LHCN-M2 (cell line): Measurements from ENCODE around the gene LGR4. TPM values are rescaled to one million over a fixed set of nuclear protein-coding genes. Genes with fewer than 3 reads are reported as not detected.
"Not testable (repeated sequence)": the region's sequence is repeated elsewhere in the genome, so short reads cannot be mapped to it uniquely, and the experiment has no call there.

Source experiments
- DNase-seq: peaks from one replicate; pipeline ENCODE4 v3.0.0-alpha.2; 2012; ENCODE audit warnings: low read depth
- polyA plus RNA-seq: library from polyadenylated mRNA; unstranded; fragments of >200 nt; gene quantifications from one replicate; pipeline ENCODE4 v1.2.1, GENCODE V29; 2012; ENCODE audit warnings: missing spikeins
- total RNA-seq: library from RNA; depleted of rRNA; stranded (reverse); fragments of >200 nt; gene quantifications from 2 replicates; pipeline ENCODE4 v1.2.3, GENCODE V29; 2014; rRNA removed

The LGR4 gene, protein sequence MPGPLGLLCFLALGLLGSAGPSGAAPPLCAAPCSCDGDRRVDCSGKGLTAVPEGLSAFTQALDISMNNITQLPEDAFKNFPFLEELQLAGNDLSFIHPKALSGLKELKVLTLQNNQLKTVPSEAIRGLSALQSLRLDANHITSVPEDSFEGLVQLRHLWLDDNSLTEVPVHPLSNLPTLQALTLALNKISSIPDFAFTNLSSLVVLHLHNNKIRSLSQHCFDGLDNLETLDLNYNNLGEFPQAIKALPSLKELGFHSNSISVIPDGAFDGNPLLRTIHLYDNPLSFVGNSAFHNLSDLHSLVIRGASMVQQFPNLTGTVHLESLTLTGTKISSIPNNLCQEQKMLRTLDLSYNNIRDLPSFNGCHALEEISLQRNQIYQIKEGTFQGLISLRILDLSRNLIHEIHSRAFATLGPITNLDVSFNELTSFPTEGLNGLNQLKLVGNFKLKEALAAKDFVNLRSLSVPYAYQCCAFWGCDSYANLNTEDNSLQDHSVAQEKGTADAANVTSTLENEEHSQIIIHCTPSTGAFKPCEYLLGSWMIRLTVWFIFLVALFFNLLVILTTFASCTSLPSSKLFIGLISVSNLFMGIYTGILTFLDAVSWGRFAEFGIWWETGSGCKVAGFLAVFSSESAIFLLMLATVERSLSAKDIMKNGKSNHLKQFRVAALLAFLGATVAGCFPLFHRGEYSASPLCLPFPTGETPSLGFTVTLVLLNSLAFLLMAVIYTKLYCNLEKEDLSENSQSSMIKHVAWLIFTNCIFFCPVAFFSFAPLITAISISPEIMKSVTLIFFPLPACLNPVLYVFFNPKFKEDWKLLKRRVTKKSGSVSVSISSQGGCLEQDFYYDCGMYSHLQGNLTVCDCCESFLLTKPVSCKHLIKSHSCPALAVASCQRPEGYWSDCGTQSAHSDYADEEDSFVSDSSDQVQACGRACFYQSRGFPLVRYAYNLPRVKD
- 3.9 and 4.9 TPM in 2 replicates for total RNA-seq
- 2.7 TPM for polyA plus RNA-seq

DNA sequence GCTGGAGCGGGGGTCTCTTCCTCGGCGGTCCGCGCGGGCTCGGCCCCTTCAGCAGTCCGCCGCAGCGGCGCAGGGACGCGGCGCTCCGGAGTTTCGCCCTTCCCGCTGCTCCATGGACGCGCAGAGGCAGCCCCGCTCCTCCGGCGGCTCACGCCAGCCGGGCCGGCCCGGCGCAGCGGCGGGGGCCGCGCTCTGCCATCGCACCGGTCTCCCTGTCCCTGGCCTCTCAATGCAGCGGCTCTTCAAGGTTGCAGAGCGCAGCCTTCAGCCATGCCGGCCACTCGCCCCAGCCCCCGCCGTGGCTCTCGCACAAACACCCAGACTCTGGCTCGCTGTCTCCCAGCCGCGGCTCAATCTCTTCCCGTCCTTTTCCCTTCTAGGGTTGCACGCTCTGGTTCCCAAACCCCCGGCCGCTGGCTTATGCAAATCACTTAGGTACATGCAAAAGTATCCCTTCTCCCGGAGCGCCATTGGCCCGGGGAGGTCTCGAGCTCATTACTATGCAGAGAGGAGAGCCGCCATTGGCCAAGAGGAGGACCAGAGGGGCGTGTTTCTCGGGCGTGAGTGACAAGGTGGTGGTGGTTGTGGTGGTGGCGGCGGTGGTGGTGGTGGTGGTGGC, at the start of gene LGR4:
Gene LGR4 (minus strand): TSS at position 393 of the 619 bp plus-strand sequence. CDS start 488 bp downstream, outside the sequence.
- peak; percentile 88 for DNase-seq

DNA sequence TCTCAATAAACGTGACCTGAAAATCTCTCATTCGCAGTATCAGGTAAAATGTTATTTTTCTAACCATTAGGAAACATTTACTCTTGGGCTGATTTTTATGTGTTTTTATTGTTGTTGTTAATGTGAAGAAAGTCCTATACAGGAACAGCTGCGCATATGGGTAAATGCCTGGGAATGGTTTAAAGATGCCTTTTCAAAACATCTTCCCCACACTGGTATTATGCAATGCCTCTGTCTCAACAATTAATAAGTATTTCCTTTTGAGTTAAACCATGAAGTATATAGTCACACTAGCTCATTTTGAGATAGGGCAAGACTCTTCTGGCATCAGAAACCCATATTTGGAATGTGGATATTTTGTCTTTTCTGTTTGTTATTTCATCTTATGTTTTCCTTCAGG, 47.6 kb upstream of the LGR4 start:
- peak; percentile 29 for DNase-seq

DNA sequence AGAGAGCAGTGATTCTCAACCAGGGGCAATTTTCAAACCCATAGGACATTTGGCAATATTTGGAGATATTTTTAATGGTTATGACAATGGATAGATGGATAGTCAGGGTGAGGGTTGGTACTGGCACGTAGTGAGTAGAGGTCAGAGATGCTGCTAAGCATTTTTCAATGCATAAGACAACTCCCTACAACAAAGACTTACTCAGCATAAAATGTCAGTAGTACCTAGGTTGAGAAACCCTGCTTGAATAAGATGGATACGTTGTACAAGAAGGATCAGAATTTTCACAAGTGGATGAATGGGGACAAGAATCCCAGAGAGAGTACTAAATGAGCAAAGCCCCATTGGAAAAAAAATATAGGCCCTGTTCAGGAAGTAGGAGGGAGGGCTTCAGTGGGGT, 45.9 kb upstream of the LGR4 start:
- no peak for DNase-seq

DNA sequence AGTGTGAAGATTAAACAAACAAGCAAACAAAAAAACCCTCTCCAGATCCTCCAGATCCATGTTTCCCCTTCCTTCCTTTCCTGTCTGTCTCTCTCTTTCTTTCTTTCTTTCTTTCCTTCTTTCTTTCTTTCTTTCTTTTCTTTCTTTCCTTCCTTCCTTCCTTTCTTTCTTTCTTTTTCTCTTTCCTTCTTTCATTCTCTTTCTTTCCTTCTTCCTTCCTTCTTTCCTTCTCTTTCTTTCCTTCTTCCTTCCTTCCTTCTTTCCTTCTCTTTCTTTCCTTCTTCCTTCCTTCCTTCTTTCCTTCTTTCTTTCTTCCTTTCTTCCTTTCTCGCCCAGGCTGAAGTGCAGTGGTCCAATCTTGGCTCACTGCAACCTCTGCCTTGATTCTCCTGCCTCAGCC, 44.9 kb upstream of the LGR4 start:
- not testable (repeated sequence) for DNase-seq

DNA sequence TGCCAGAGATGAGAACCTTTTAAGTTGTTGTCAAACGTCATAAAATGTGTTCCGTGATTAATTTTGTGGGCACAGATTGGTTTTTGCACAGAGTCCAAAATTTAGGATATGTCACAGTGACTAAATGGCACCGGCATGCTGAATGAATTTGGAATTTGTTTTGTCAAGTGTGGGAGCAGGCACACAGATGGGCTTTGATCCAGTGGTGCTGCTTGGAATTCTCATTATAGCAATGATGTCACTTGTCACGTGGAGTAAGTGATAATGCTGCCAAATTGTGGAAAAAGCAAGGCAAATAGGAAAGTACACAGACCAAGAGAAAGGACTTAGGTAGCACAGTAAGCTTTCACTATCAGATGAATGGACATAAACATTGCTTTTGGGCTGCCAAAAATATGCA, 42.0 kb upstream of the LGR4 start:
- peak; percentile 82 for DNase-seq

DNA sequence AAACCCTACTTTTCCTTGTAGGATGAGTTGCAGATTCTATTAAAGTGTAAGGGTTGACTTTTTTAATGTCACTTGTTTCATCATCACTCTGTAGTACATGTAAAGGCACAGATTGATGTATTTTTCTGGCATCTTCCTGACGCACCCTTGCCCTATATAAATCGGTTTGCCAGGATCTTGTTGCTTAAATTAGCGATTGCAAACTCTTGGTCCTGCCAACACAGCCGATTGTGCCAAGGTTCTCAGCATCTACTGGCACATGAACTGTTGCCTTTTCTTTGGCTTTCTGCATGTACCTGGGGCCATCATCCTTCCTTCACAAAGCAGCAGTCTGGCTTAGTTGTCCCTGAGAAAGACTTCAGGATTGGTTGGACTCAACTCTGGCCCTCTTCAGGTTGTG, 41.5 kb upstream of the LGR4 start:
- DNase-seq, result no peak

DNA sequence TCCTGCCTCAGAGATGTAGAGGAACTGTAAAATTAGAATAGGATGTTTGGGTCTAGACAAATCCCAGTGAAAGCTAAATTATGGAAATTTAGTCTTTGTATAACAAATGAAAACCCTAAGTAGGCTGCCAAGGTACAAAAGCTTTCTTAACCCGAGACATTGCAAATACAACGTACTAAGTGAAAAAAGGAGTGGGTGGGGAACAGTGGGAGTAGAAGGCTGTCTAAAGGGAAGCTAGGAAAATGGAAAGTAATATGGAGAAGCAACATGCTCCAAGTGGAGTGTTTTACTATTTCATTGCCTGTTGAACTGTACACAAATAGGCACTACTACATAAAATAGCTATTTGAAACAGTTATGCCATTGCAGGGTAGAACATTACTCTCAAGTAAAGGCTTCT, 40.8 kb upstream of the LGR4 start:
- DNase-seq, result no peak

DNA sequence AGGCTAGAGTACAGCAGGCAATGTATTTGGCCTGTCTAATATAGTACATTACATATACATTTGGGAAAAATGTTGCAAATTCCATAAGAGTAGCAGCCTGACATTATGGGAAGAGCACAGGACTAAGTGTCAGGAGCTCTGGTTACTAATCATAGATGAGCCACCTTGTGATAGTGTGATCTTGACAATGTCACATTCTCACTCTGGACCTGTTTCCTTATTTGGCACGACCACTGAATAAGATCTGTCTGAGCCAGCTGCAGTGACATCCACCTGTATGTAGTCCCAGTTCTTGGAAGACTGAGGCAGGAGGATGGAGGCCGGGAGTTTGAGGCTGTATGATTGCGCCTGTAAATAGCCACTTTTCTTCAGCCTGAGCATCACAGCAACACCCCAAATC, 39.6 kb upstream of the LGR4 start:
- DNase-seq, result no peak

DNA sequence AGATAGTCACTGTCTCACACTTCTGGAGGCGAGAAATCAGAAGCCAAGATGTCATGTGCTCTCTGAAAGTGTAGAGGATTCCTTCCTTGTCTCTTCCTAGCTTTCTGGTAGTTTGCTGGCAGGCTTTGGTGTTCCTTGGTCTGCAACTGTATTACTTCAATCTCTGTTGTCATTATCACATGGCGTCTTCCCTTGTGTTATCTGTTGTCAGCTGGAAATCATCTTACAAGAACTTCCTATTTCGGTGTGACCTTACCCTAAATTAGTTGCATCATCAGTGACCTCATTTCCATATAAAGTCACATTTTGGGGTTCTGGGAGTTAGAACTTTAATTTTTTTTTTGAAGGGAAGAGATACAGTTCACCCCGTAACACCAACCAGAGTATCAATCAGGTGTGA, 37.3 kb upstream of the LGR4 start:
- DNase-seq, result no peak

DNA sequence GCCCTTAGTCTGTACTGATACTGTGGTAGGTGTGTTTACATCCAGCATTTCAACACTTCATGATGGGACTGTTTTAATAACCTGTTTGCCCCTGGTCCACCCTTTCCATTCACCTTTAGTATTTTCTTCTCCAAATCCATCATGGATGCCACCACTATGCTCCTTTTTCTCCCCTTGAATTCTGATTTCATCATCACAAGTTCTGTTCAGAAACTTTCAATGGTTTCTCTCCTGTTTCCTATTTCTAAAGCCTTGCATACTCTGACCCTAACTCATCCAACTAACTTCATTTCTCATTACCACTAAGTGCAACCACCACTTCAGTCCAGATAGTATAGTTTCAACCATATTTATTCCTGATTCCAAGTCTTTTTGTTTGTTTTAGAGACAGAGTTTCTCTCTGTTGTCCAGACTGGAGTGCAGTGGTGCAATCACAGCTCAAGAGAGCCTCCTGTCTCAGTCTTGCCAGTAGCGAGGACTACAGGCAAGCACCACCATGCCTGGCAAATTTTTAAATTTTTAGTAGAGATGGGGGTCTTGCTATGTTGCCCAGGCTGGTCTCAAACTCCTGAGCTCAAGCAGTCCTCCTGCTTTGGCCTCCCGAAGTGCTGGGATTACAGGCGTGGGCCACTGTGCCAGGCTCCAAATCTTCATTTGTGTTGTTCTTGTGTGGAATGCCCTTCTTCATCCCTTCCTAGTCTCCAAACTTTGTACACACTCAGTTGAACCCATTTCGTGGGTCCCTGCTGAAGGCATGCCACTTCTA, 35.1 kb upstream of the LGR4 start:
- DNase-seq, result no peak

DNA sequence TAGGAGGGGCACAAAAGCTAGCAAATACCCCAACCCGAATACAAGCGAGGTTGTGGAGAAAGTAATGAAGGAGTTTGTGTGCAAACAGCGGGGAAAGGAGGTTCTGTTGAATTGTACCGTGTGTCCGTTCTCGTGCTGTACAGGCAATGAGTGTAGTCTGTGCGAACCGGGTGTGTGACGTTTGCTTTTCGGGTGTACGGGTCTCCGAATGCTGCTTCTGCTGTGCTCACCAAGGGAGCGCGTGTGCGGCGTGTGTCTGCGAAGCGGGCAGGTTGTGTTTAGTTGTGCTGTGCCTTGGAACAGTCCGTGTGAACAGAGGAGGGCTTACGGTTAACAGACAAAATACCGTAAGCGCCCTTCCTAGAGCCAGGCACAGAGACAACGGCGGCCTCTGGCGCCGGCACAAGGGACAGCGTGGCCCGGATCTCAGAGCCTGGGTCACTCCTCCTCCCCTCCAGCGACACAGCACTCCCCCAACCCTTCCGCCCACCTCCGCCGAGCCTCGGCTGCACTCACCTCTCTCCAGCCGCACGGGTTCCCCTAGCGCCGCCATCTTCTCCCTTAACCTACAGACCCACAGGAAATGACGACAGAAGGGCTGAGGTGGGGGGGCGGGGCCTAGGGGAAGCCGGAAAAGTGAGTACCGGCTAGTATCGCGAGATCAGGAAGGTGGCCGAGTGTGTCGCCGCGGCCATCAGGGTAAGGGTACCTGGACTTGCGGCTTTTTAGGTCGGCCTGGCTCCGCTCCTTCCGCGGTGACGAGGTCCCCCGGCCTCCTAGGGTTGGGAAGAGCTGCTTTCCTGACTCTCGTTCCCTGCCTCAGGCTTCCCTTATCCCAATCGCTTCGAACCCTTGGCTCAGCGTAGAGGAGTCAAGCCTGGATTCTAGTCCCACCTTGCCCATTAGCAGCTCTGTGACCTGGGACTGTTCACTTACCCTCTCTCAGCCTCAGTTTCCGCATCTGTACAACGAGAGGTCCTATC, 33.9 kb upstream of the LGR4 start, which contains the start of gene LIN7C:
Gene LIN7C (minus strand): TSS at position 570 of the 983 bp plus-strand sequence. CDS start 17 bp downstream, at position 553.
- DNase-seq, result peak; percentile 94

DNA sequence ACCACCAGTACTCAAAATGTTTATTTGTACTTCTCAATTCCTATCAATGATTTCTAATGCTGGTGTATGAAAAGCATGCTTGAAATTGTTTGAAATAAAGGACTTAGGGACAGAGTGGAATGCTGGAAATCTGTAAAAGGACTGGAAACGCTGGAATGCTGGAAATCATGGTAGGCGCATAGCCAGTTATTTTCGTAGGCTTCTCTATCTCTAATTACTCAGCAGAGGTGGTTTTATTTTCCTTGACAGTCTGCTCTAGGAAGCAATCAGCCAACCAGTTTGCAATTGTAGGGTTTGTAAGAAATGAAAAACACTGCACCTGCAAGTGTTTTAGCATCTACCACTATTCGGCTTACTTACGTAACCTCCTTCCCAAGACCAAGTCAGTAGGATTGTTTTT, 33.2 kb upstream of the LGR4 start:
- DNase-seq, result no peak

DNA sequence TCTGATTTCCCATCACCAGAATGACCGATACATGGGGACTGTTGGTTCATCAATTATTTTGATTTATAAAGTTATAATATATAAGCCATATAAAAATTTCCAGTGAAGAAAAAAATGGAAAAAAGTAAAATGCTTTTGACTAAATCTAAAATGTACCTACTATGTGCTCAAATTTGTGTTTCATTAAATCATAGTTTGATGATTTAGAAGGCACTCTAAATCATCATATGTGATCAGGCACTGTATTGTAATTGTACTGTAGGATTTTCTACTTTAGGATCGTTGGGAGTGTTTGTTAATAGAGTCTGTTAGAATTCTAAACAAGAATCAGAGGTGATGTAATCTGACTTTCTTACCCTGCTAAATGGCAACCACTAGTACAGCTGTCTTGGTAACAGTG, 31.6 kb upstream of the LGR4 start:
- DNase-seq, result no peak

DNA sequence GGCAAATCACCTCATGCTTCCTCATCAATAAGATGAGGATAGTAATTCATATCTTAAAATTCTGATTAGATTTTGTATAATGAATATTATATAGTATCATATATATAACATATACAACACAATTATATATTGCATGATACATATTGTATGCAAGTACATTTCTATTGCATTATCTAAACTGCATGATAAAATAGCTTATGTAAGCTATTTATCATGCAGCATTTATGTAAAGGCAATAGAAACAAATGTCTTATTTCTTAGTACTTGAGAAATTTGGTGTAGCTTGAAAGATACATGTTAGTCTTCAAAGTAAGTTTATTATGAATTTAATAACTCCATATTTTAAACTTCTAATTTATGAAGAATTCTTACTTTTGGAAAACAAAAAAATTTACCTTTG, 28.5 kb upstream of the LGR4 start:
- no peak for DNase-seq

DNA sequence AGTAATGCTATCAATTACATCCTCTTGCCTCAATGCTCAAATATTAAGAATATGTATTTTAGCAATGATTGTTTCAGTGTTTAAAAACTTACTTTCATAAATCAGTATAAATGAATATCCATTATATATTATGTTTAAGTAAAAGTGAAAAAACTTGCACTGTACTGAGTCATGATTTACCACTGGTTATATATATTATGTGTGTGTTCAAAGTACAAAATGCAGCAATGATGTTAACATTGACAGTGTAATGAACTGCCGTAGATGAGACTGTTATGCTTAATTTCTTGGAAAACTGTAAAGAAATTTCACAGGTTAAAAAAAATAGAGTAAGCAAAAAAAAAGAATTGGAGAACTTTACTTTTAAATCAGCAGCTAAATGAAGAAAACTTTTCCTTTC, 25.3 kb upstream of the LGR4 start:
- DNase-seq, result no peak

DNA sequence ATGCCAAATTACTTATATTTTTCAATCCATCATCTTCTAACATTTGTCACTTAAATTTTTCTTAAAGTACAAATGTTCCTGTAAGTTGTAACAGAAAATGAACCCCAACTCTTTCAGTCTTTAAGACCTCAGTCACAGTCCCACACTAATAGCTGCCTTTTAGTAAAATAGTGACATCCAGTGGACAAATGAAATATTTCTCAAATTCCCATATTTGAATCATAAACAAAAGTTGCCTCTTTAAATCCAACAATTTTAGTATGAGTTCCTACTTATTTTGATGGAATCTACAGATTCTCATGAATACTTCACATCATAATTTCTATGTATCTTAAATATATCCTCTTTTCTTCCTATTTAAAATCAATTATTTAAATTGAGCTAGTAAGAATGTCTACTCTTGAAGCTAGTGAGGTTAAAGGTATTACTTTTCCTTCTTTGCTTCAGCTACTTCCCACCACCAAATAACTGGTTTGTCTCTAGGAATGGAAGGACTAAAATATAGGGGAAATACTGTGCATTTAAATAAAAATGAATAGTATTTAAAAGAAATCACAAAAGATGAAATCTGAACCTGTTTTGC, 24.8 kb upstream of the LGR4 start:
- DNase-seq, result peak; percentile 31

DNA sequence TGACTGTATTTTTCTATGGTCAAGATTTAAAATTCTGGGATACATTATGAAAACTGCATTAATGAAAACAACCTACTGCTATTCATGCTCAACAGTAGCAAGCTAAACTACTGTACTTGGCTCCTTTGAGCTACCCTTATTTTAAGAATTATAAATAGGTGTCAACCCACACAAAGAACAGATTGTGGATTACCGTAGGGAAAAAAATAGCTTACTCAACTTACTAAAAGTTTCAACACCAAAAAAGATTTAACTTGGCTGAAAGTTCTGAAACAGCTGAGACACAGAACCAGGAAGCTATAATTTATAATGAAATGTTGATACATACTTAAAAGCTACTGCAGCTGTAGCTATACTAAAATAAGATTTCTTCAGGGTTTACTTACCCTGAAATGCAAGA, 23.9 kb upstream of the LGR4 start:
- peak; percentile 51 for DNase-seq

DNA sequence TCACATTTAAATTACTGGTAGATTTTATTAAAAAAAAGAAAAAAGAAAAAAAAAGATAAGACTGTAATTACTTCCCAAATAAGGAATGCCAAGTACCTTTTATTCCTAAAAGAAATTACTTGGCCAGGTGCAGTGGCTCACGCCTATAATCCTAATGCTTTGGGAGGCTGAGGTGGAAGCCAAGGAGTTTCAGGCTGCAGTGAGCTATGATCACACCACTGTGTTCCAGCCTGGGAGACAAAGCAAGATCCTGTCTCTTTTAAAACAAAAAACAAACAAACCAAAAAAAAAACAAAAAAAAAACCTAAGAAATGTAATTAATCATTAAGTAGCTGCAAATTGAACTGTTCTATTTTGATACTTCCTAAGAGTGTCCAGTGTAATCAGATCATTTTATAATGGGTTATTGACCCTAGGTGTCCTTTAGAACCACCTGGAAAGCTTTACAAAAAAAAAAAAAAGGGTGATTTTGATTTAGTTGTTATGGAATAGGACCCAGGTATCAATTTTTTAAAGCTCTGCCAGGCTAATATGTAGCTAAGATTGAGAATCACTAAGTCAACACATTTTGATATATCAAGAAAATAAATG, 23.2 kb upstream of the LGR4 start:
- no peak for DNase-seq

DNA sequence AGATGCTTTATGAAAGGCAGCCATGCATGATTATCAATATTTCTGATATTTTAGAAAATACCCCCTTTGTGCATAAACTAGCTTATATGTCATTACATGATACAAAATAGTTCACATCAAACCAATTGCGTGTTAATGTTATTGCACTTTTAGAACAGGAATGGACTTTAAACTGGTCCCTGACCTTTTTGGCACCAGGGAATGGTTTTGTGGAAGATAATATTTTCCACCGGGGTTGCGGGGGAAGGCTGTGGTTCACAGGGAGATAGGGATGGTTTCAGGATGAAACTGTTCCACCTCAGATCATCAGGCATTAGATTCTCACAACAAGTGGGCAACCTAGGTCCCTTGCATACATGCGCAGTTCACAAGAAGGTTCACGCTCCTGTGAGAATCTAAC, 16.5 kb upstream of the LGR4 start:
- no peak for DNase-seq
